Astrocyte of the cerebellum (primary cell): ENCODE measurements around the gene USP20.

Experiments used
- DNase-seq: peaks from one replicate; pipeline ENCODE4 v3.0.0-alpha.2; 2011; ENCODE audit warnings: low read depth
- H3K4me3 ChIP-seq: 2 replicates; pipeline ENCODE4 v1.5.1; 2011; ENCODE audit warnings: mild to moderate bottlenecking, low read depth, low read length, moderate library complexity
- CTCF ChIP-seq: IDR thresholded peaks from 2 replicates; pipeline ENCODE4 v1.5.1; 2012; ENCODE audit warnings: low read length, low read depth, moderate library complexity, mild to moderate bottlenecking; ENCODE audit errors: missing control alignments
- in situ Hi-C: cut with HindIII; loops from 2 replicates; pipeline ENCODE4 v1.10.0; 2017; ENCODE audit warnings: low sequenced_read_pairs

Gene USP20

DNA sequence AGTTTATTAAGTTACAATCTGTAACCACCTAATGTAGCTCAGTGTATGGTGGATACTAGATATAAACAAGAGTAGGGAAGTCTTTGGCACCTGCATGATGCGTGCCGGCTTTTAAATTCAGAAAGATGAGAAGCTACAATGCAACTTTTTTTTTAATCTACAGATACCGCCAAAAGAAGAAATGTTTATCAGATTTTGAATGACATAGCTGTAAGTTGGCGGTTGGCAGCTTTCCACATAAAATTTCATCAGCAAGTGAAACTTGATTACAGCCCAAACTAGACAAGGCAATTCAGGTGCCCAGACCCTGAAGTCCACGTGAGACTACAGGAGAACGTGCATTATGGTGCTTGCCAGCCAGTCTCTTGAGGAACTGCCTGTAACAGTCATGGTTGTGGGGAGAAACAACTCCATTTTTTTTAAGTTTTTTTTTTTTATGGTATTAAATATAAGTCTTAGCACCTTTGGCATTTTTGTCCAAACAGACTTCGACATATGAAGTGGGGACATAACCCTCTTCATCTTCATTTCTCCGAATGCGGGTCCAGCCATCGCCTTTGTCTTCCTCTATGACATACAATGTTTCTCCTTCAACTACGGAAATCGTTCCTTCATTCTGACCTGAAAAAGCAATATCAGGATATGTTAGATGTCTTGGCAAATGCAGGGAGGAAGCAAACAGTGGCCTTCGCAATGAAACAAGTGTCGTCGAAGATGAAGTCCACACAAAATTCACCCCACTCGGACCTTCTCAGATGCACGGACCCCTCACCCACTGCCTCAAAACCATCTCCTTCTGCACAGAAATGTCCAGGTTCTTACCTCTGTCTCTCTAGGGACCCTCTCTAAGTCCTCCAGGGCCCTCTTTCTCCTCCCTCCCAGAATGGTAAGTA lies 60.4 kb downstream of the USP20 start:
- no peak overlapping the region for H3K4me3 ChIP-seq
- TF ChIP-seq CTCF = no peak
- in situ Hi-C loops = no loop called here
- DNase-seq = no peak

- no peak overlapping the region for H3K4me3 ChIP-seq
- DNase-seq = no peak
- in situ Hi-C loops = no loop called here
- TF ChIP-seq CTCF = no peak
Observed at GRCh38 chr9:129897263-129897662, 62.0 kb downstream of the USP20 start.

DNA sequence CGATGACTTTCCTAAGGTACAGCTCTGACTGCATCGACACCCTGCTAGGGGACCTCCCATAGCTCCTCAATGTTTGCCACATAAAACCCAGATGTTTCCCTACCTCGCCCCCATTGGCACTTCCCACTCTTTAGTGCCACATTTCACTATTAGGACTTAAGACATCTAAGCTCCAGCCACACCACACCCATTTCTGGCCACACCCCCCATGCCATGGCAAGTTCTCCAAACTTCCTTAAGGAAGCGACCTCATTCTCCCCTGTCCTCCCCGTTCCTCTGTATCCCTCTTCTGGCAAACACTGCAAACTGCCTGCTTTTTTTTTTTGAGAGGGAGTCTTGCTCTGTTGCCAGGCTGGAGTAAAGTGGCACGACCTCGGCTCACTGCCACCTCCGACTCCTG lies 62.9 kb downstream of the USP20 start:
- DNase-seq = no peak
- H3K4me3 ChIP-seq = no peak overlapping the region
- no peak for TF ChIP-seq CTCF
- in situ Hi-C loops = no loop called here

- DNase-seq = no peak
- TF ChIP-seq CTCF = no peak
- no peak overlapping the region for H3K4me3 ChIP-seq
- in situ Hi-C loops = no loop called here
Observed at GRCh38 chr9:129899620-129900019, 64.4 kb downstream of the USP20 start.

DNA sequence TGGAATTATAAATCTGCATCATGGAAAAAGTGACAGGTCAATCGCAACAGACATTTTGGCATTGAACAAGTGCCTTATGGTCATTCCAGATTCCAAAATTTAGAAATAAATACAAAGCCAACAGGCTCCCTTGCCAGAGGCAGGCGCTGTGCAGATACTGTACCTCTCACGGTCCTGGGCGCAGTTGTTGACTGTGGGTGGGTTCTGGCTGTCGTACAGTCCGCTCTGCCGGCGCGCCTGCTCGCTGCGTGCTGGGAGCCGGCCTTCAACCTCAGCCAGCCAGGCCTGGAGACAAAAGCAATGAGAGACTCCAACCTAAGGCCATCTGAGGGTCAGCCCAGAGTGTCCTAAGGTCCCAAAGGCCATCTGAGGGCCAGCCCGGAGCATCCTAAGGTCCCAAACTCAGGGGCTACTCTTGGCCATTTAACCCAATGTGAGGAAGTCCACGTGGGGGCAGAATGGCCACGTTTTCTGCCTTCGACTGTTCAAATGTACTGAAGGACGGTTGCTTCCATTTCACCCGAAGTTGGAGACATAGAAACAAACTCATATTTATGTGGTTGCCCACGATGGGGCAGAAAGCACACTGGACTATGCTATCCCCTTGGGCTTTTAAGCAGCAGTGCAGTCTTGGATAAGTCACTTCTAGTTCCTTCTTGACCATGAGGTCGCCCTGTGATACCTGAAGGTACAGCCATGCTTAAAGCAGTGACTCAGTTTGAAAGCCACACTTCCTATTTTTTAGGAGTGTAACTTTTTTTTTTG lies 65.2 kb downstream of the USP20 start:
- no peak for TF ChIP-seq CTCF
- no peak overlapping the region for H3K4me3 ChIP-seq
- no peak for DNase-seq
- in situ Hi-C loops = no loop called here

GRCh38 chr9:129901993-129902739 lies 66.9 kb downstream of the USP20 start:
- no peak for DNase-seq
- H3K4me3 ChIP-seq = no peak overlapping the region
- in situ Hi-C loops = no loop called here
- no peak for TF ChIP-seq CTCF
